Natural killer cell (primary cell): ENCODE data around the gene SDC3. TPM values are rescaled to one million over a fixed set of nuclear protein-coding genes. Genes with fewer than 3 reads are reported as not detected.

Source experiments
- ATAC-seq, 3 donors: fragments of 150-1000 bp in 2 of 3; fragments of 200-7000 bp in 1 of 3; cut with Tn5 transposase; 1 replicate in 1 of 3; 2 replicates in 2 of 3; pipeline ENCODE4 v1.10.0; 2021; ENCODE audit warnings: mild to moderate bottlenecking in 2 of 3, moderate library complexity in 2 of 3
- DNase-seq, 2 donors: peaks; one replicate each; pipeline versions ENCODE4 v3.0.0 to v3.0.0-alpha.2; 2013 to 2021; ENCODE audit warnings: mixed read lengths in 1 of 2
- H3K27ac ChIP-seq: one replicate; pipeline ENCODE4 v1.5.1; 2013; ENCODE audit warnings: mild to moderate bottlenecking, low read length
- H3K27me3 ChIP-seq: one replicate; pipeline ENCODE4 v1.6.1; 2013; ENCODE audit warnings: low read length; ENCODE audit not compliant: control insufficient read depth, insufficient read depth
- H3K36me3 ChIP-seq: one replicate; pipeline ENCODE4 v1.6.1; 2013; ENCODE audit warnings: low read length; ENCODE audit not compliant: control insufficient read depth, insufficient read depth
- H3K4me1 ChIP-seq: one replicate; pipeline ENCODE4 v1.6.1; 2013; ENCODE audit warnings: low read length; ENCODE audit not compliant: control insufficient read depth, insufficient read depth
- H3K4me3 ChIP-seq: one replicate; pipeline ENCODE4 v1.5.1; 2013; ENCODE audit warnings: low read length
- H3K9me3 ChIP-seq: one replicate; pipeline ENCODE4 v1.6.1; 2013; ENCODE audit warnings: low read length; ENCODE audit not compliant: control insufficient read depth, insufficient read depth
- H3K27ac Mint-ChIP-seq, 2 donors: one replicate each; pipeline ENCODE4 v1.8.0; 2022; ENCODE audit warnings: mild to moderate bottlenecking in 2 of 2, mixed read lengths in 2 of 2, moderate library complexity in 1 of 2
- H3K27me3 Mint-ChIP-seq, 2 donors: one replicate each; pipeline ENCODE4 v1.8.0; 2022; ENCODE audit warnings: low read depth in 2 of 2, mixed read lengths in 2 of 2
- H3K36me3 Mint-ChIP-seq: one replicate; pipeline ENCODE4 v1.8.0; 2022; ENCODE audit warnings: mixed read lengths
- H3K4me1 Mint-ChIP-seq, 2 donors: one replicate each; pipeline ENCODE4 v1.8.0; 2022; ENCODE audit warnings: mixed read lengths in 2 of 2
- H3K4me3 Mint-ChIP-seq: one replicate; pipeline ENCODE4 v1.8.0; 2022; ENCODE audit warnings: mild to moderate bottlenecking, moderate library complexity, mixed read lengths
- H3K9me3 Mint-ChIP-seq, 2 donors: one replicate each; pipeline ENCODE4 v1.8.0; 2022; ENCODE audit warnings: mixed read lengths in 2 of 2
- WGBS: methylation state at CpG from one replicate; pipeline ENCODE4 v1.1.7; 2013; ENCODE audit warnings: missing lambda C conversion rate; ENCODE audit not compliant: insufficient coverage; 5-methylcytosine and 5-hydroxymethylcytosine counted together
- intact Hi-C: fragments of 100-400 bp; cut with micrococcal nuclease; formaldehyde crosslinking; loops from one replicate; pipeline ENCODE4 v1.14.2; 2022
- total RNA-seq, 4 donors: library from RNA; stranded (reverse); fragments of 120-200 nt in 1 of 4; gene quantifications; one replicate each; pipeline versions ENCODE4 v1.2.3 to v1.2.4, GENCODE V29; 2013 to 2022
- TF ChIP-seq, protein P1 (sequence below): fragments of 200-600 bp; IDR thresholded peaks from one replicate; pipeline ENCODE4 v1.8.0; 2022; ENCODE audit warnings: antibody characterized with exemption

SDC3 gene
- total RNA-seq, 3 donors from 2014 or later (not counting 1 experiment from before 2014, with no cell fraction given), result 0.33 to 0.63 TPM; not detected in 1

DNA sequence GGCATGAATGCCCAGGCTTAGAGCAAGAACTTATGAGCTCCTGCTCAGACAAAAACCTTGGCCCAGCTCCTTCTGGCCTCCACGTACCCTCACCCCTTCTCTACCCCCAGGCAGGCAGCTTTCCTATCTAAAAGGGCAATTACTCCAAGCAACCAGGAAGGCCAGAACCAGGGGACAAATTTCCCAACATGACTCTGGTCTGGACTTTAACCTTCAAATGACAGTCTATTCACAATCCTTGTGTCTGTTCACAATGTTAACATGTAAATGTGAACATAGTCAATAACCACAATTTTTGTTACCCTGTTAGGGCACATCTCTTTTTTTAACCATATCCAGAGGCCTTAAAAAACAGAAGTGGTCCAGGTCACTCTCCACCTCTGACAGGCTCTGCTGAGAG, 86.6 kb downstream of the SDC3 start:
- Mint-ChIP-seq H3K4me1 (peaks cover 15 to 26% of the 10 kb centered on the region in 2 donors), H3K36me3 (no peaks in the 10 kb centered on the region), H3K27me3 (peaks cover 44 to 53% of the 10 kb centered on the region in 2 donors), H3K9me3 (no peaks in the 10 kb centered on the region), H3K27ac (no peak overlapping the region), H3K4me3 (no peak overlapping the region)
- no peaks in the 10 kb centered on the region for H3K36me3 ChIP-seq
- H3K27me3 ChIP-seq, result peaks cover 27% of the 10 kb centered on the region
- DNase-seq (no peak), ATAC-seq (no peak)
- TF ChIP-seq, protein P1, sequence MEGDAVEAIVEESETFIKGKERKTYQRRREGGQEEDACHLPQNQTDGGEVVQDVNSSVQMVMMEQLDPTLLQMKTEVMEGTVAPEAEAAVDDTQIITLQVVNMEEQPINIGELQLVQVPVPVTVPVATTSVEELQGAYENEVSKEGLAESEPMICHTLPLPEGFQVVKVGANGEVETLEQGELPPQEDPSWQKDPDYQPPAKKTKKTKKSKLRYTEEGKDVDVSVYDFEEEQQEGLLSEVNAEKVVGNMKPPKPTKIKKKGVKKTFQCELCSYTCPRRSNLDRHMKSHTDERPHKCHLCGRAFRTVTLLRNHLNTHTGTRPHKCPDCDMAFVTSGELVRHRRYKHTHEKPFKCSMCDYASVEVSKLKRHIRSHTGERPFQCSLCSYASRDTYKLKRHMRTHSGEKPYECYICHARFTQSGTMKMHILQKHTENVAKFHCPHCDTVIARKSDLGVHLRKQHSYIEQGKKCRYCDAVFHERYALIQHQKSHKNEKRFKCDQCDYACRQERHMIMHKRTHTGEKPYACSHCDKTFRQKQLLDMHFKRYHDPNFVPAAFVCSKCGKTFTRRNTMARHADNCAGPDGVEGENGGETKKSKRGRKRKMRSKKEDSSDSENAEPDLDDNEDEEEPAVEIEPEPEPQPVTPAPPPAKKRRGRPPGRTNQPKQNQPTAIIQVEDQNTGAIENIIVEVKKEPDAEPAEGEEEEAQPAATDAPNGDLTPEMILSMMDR, result no peak
- no peaks in the 10 kb centered on the region for H3K9me3 ChIP-seq
- no peak overlapping the region for H3K4me3 ChIP-seq
- H3K27ac ChIP-seq, result no peak overlapping the region
- intact Hi-C loops, result no loop called here
- peaks cover 23% of the 10 kb centered on the region for H3K4me1 ChIP-seq
- WGBS, result 81% methylated on average over 1 of the region's 1 CpG

DNA sequence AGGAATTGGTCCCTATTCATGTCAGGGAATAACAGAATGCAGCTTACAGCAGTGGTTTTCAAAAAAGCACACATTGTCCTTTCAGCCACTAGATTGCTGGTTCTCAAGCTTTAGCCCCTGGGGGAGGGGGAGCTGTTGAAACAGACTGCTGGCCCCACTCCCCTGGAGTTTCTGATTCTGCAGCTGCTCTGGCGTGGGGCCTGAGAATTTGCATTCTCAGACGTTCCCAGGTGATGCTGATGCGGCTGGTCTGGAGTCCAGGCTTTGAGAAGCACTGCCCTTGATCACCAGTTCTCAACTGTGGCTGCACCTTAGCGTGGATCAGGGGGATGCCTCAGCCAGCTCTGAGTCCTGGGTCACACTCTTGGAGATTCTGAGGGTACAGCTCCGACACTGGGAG, 88.3 kb downstream of the SDC3 start:
- no peaks in the 10 kb centered on the region for H3K9me3 ChIP-seq
- no peaks in the 10 kb centered on the region for H3K36me3 ChIP-seq
- no peak overlapping the region for H3K4me3 ChIP-seq
- H3K27me3 ChIP-seq, result peaks cover 36% of the 10 kb centered on the region
- intact Hi-C loops, result no loop called here
- no peak overlapping the region for H3K4me3 Mint-ChIP-seq
- ATAC-seq, result no peak
- H3K4me1 ChIP-seq, result peaks cover 23% of the 10 kb centered on the region
- no peaks in the 10 kb centered on the region for H3K9me3 Mint-ChIP-seq
- H3K36me3 Mint-ChIP-seq, result no peaks in the 10 kb centered on the region
- 76% methylated on average over 5 of the region's 5 CpGs for WGBS
- no peak overlapping the region for H3K27ac ChIP-seq
- peaks cover 41% of the 10 kb centered on the region in 2 donors for H3K27me3 Mint-ChIP-seq
- TF ChIP-seq, protein P1, result no peak
- H3K4me1 Mint-ChIP-seq, result peaks cover 15 to 24% of the 10 kb centered on the region in 2 donors
- H3K27ac Mint-ChIP-seq, result no peak overlapping the region
- DNase-seq, result no peak

Other genes with a start within 250 kb of the SDC3 start
- gene MATN1, start 185.2 kb downstream of the SDC3 start, total RNA-seq, result 1 to 10 TPM in 2 of 3 donors, under 1 TPM in 1; 0.93 to 1.7 (median 1.2) TPM
- gene LAPTM5, start 151.0 kb downstream of the SDC3 start, total RNA-seq, result 100 to 1,000 TPM; 520 to 674 (median 533) TPM
- 100 to 1,000 TPM; 193 to 209 (median 202) TPM for gene PUM1, start 157.0 kb upstream of the SDC3 start, total RNA-seq